WTC11 (cell line): ENCODE data around the gene PCSK2.

Experiments
- ESRRA ChIP-seq: sonication (generic); formaldehyde crosslinking; IDR thresholded peaks from 2 replicates; pipeline ENCODE4 v1.8.1; 2022; ENCODE audit warnings: mild to moderate bottlenecking, missing genetic modification reagents, borderline replicate concordance
- TF ChIP-seq, protein P1 (sequence below): fragments of 200-600 bp; IDR thresholded peaks from 2 replicates; pipeline ENCODE4 v1.8.0; 2022; ENCODE audit warnings: antibody characterized with exemption
- TF ChIP-seq, protein P2 (sequence below): sonication (generic); formaldehyde crosslinking; conservative IDR thresholded peaks from 2 replicates; pipeline ENCODE4 v1.8.1; 2022; ENCODE audit warnings: mild to moderate bottlenecking, missing genetic modification reagents
- TF ChIP-seq, protein P3 (sequence below): sonication (generic); formaldehyde crosslinking; IDR thresholded peaks from 2 replicates; pipeline ENCODE4 v1.8.1; 2023; ENCODE audit warnings: mild to moderate bottlenecking, missing genetic modification reagents, borderline replicate concordance
- TF ChIP-seq, protein P4 (sequence below): sonication (generic); formaldehyde crosslinking; IDR thresholded peaks from 2 replicates; pipeline ENCODE4 v1.8.0; 2022; ENCODE audit warnings: mild to moderate bottlenecking, missing genetic modification reagents

DNA sequence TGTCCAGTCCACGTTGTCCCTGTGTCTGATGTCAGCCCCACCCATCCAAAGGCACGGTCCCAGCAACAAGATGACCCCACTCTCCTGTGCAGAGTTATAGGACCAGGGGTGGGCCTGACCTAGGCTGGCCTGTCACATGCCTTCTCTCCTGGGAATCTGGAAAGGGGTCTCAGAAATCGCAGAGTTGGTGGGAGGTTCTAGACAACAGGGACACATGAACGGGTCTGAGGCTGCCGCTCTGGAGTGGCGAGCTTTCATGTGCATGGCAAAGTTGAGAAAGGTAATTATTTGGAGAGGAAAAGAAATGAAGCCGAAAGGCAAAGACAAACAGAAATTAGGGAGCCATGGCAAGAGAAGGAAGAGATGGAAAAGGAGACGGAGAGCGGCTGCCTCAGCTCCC, 274.9 kb downstream of the PCSK2 start:
- TF ChIP-seq, protein P1, sequence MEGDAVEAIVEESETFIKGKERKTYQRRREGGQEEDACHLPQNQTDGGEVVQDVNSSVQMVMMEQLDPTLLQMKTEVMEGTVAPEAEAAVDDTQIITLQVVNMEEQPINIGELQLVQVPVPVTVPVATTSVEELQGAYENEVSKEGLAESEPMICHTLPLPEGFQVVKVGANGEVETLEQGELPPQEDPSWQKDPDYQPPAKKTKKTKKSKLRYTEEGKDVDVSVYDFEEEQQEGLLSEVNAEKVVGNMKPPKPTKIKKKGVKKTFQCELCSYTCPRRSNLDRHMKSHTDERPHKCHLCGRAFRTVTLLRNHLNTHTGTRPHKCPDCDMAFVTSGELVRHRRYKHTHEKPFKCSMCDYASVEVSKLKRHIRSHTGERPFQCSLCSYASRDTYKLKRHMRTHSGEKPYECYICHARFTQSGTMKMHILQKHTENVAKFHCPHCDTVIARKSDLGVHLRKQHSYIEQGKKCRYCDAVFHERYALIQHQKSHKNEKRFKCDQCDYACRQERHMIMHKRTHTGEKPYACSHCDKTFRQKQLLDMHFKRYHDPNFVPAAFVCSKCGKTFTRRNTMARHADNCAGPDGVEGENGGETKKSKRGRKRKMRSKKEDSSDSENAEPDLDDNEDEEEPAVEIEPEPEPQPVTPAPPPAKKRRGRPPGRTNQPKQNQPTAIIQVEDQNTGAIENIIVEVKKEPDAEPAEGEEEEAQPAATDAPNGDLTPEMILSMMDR: no peak
- TF ChIP-seq, protein P2, sequence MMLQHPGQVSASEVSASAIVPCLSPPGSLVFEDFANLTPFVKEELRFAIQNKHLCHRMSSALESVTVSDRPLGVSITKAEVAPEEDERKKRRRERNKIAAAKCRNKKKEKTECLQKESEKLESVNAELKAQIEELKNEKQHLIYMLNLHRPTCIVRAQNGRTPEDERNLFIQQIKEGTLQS: no peak
- TF ChIP-seq, protein P3, sequence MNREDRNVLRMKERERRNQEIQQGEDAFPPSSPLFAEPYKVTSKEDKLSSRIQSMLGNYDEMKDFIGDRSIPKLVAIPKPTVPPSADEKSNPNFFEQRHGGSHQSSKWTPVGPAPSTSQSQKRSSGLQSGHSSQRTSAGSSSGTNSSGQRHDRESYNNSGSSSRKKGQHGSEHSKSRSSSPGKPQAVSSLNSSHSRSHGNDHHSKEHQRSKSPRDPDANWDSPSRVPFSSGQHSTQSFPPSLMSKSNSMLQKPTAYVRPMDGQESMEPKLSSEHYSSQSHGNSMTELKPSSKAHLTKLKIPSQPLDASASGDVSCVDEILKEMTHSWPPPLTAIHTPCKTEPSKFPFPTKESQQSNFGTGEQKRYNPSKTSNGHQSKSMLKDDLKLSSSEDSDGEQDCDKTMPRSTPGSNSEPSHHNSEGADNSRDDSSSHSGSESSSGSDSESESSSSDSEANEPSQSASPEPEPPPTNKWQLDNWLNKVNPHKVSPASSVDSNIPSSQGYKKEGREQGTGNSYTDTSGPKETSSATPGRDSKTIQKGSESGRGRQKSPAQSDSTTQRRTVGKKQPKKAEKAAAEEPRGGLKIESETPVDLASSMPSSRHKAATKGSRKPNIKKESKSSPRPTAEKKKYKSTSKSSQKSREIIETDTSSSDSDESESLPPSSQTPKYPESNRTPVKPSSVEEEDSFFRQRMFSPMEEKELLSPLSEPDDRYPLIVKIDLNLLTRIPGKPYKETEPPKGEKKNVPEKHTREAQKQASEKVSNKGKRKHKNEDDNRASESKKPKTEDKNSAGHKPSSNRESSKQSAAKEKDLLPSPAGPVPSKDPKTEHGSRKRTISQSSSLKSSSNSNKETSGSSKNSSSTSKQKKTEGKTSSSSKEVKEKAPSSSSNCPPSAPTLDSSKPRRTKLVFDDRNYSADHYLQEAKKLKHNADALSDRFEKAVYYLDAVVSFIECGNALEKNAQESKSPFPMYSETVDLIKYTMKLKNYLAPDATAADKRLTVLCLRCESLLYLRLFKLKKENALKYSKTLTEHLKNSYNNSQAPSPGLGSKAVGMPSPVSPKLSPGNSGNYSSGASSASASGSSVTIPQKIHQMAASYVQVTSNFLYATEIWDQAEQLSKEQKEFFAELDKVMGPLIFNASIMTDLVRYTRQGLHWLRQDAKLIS (CRISPR knock-in tag): no peak
- TF ChIP-seq ESRRA (CRISPR knock-in tag): no peak
- TF ChIP-seq, protein P4, sequence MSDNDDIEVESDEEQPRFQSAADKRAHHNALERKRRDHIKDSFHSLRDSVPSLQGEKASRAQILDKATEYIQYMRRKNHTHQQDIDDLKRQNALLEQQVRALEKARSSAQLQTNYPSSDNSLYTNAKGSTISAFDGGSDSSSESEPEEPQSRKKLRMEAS: no peak
